Panc1 (cell line): ENCODE data around the gene FAM163A. TPM values are rescaled to one million over a fixed set of nuclear protein-coding genes. Genes with fewer than 3 reads are reported as not detected.

Source experiments
- ATAC-seq: fragments of 200-7000 bp; cut with Tn5 transposase; 2 replicates; pipeline ENCODE4 v1.9.1; 2020; ENCODE audit warnings: mild to moderate bottlenecking, moderate library complexity
- BruUV-seq: library from RNA; stranded (reverse); fragments of 400-500 nt; replicated peaks from 2 replicates; lab custom pipeline; 2021; lab: Mats Ljungman, UMichigan
- CTCF ChIA-PET: fragments of 300-600 bp; sonication (Branson Sonifier 250); formaldehyde crosslinking; loops from one replicate; lab custom pipeline; 2022; ENCODE audit warnings: antibody characterized with exemption; lab: Charles Lee
- POLR2A ChIA-PET: fragments of 300-600 bp; sonication (Branson Sonifier 250); formaldehyde crosslinking; loops from one replicate; lab custom pipeline; 2022; ENCODE audit warnings: antibody characterized with exemption; lab: Charles Lee
- DNase-seq: peaks from one replicate; pipeline ENCODE4 v3.0.0-alpha.2; 2010; ENCODE audit warnings: low read depth, low spot score
- H3K27ac ChIP-seq: 2 replicates; pipeline ENCODE4 v1.5.1; 2011; ENCODE audit warnings: mild to moderate bottlenecking, low read length, inconsistent platforms
- H3K27me3 ChIP-seq: fragments of 200-500 bp; sonication (Bioruptor generic); 2 replicates; pipeline ENCODE4 v1.6.0; 2014; ENCODE audit warnings: low read length, inconsistent platforms; ENCODE audit not compliant: control insufficient read depth, insufficient read depth
- H3K36me3 ChIP-seq: fragments of 200-500 bp; sonication (Bioruptor generic); 2 replicates; pipeline ENCODE4 v1.5.1; 2014; ENCODE audit warnings: inconsistent platforms, mild to moderate bottlenecking, low read length, moderate library complexity; ENCODE audit not compliant: control insufficient read depth, insufficient read depth
- H3K4me1 ChIP-seq: 2 replicates; pipeline ENCODE4 v1.5.1; 2011; ENCODE audit warnings: inconsistent platforms, mild to moderate bottlenecking, low read length, moderate library complexity; ENCODE audit not compliant: control insufficient read depth, insufficient read depth
- H3K4me3 ChIP-seq, 2 experiments: 2 replicates each; pipeline ENCODE4 v1.5.1; 2011 to 2012; ENCODE audit warnings: low read depth in 2 of 2, low read length in 2 of 2, mild to moderate bottlenecking in 2 of 2, inconsistent platforms in 1 of 2, moderate library complexity in 1 of 2
- H3K9me3 ChIP-seq: fragments of 200-500 bp; sonication (Bioruptor generic); 2 replicates; pipeline ENCODE4 v1.5.1; 2014; ENCODE audit warnings: low read depth, mild to moderate bottlenecking, inconsistent platforms, low read length, moderate library complexity; ENCODE audit not compliant: control insufficient read depth, insufficient read depth
- POLR2AphosphoS5 ChIP-seq: IDR thresholded peaks from 2 replicates; pipeline ENCODE4 v1.6.1; 2012; ENCODE audit warnings: mild to moderate bottlenecking, low read depth, low read length, moderate library complexity
- SIN3A ChIP-seq: IDR thresholded peaks from 2 replicates; pipeline ENCODE4 v1.6.1; 2012; ENCODE audit warnings: low read depth, mild to moderate bottlenecking, low read length, moderate library complexity, borderline replicate concordance; ENCODE audit not compliant: insufficient read depth
- TCF7L2 ChIP-seq: IDR thresholded peaks from 2 replicates; pipeline ENCODE4 v1.6.1; 2011; ENCODE audit warnings: mild to moderate bottlenecking, low read depth, low read length, inconsistent platforms
- in situ Hi-C: cut with HindIII; loops from 2 replicates; pipeline ENCODE4 v1.10.0; 2016; ENCODE audit warnings: low sequenced_read_pairs, low pct_unique_long_range_greater_than_20kb
- intact Hi-C: fragments of 100-400 bp; cut with micrococcal nuclease; formaldehyde crosslinking; loops from one replicate; pipeline ENCODE4 v1.10.0; 2022; ENCODE audit not compliant: unreplicated experiment
- total RNA-seq: library from RNA; stranded (reverse); gene quantifications from one replicate; pipeline ENCODE4 v1.2.1, GENCODE V29; 2021; ENCODE audit not compliant: unreplicated experiment
- TF ChIP-seq, protein P1 (sequence below): fragments of 450-650 bp; IDR thresholded peaks from 2 replicates; pipeline ENCODE4 v1.5.1; 2017; ENCODE audit warnings: mild to moderate bottlenecking
- TF ChIP-seq, protein P2 (sequence below), 2 experiments: IDR thresholded peaks; 2 replicates each; pipeline ENCODE4 v1.6.1; 2011 to 2012; ENCODE audit warnings: low read depth in 2 of 2, control low read depth in 1 of 2, low read length in 1 of 2, mild to moderate bottlenecking in 1 of 2, moderate library complexity in 1 of 2; ENCODE audit not compliant: insufficient read depth in 1 of 2

The FAM163A gene
- total RNA-seq, 1 experiment from 2014 or later = not detected

DNA sequence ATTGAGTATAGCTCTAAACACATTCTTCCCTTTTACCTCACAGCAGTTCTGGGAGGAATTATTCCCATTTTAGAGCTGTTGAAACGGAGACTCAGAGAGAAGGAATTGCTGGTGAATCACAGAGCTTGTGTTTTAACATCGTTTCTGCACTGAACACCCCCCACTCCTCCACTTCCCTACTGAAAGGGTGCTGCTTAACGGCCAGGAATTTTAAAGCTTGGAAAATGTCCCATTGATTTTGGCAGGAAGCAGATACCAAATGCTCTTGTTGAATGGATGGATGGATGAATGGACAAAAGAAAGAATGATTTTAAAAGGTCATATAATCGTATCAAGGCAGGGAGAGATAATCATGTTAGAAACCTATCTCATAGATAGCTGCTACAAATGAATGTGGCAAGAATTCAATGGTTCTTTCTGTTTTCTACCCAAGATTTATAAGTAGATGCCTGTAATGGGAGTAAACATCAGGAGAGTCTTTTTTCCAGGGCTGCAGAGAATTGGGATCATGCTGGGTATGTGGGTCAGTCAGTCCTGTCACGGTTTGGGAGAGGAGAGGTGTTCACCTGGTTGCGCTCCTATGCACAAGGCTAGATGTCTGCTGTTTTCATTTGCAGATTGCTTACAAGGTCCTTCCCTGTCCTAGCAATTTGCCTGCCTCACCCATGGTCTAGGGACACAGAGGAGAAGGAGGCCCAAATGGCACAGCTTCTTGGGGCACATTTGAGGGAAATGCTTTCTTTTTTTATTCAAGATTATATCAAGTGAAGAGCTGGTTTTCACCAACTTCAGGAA lies 19.0 kb downstream of the FAM163A start:
- Histone ChIP-seq H3K36me3 (no peaks in the 10 kb centered on the region), H3K4me3 (no peak overlapping the region), H3K27me3 (peaks cover 7% of the 10 kb centered on the region; the same call in 1 of the 2 replicates), H3K9me3 (no peaks in the 10 kb centered on the region), H3K27ac (no peak overlapping the region), H3K4me1 (no peaks in the 10 kb centered on the region)
- intact Hi-C loops = loop anchor here (5.0 kb wide), 1 partner anchor 45 kb away; no protein-coding TSS in a partner anchor
- DNase-seq (no peak), ATAC-seq (no peak)
- ChIA-PET CTCF (interaction anchor here (0.7 to 1.8 kb wide), 3 partner anchors 48 to 56 kb away, joined by 3 to 4 read pairs (median 4); no protein-coding TSS in a partner anchor), POLR2A (interaction anchor here (0.6 kb wide), 1 partner anchor 731 kb away, joined by 3 read pairs; no protein-coding TSS in a partner anchor)
- no peak for TF ChIP-seq POLR2AphosphoS5
- in situ Hi-C loops = no loop called here
- no TSS peak for BruUV-seq

DNA sequence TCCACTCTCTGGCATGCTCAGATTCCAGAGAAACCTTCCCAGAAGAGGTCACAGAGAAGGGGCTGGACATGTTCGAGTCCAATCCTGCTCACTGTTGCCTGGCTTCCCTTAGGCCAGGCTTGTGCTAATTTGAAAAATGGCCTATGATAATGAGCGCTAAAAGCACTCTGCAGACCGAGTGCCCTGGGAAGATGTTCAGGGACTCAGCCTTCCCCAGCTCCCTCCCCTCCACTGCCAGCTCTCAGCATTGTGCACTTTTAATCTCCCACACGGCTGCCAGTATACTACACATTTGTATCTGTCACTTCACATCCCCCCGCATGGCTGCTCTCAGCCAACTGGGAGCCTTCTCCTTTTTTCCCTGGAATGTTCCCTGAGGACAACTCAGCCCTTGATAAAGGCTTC lies 24.1 kb downstream of the FAM163A start:
- Histone ChIP-seq H3K36me3 (no peaks in the 10 kb centered on the region), H3K4me3 (no peak overlapping the region), H3K9me3 (no peaks in the 10 kb centered on the region), H3K4me1 (no peaks in the 10 kb centered on the region), H3K27ac (no peak overlapping the region), H3K27me3 (no peaks in the 10 kb centered on the region; the same call in 1 of the 2 replicates)
- ChIA-PET CTCF (no interaction called here), POLR2A (no interaction called here)
- no peak for TF ChIP-seq TCF7L2
- TF ChIP-seq, protein P1, sequence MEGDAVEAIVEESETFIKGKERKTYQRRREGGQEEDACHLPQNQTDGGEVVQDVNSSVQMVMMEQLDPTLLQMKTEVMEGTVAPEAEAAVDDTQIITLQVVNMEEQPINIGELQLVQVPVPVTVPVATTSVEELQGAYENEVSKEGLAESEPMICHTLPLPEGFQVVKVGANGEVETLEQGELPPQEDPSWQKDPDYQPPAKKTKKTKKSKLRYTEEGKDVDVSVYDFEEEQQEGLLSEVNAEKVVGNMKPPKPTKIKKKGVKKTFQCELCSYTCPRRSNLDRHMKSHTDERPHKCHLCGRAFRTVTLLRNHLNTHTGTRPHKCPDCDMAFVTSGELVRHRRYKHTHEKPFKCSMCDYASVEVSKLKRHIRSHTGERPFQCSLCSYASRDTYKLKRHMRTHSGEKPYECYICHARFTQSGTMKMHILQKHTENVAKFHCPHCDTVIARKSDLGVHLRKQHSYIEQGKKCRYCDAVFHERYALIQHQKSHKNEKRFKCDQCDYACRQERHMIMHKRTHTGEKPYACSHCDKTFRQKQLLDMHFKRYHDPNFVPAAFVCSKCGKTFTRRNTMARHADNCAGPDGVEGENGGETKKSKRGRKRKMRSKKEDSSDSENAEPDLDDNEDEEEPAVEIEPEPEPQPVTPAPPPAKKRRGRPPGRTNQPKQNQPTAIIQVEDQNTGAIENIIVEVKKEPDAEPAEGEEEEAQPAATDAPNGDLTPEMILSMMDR = no peak
- no peak for TF ChIP-seq SIN3A
- TF ChIP-seq, protein P2, sequence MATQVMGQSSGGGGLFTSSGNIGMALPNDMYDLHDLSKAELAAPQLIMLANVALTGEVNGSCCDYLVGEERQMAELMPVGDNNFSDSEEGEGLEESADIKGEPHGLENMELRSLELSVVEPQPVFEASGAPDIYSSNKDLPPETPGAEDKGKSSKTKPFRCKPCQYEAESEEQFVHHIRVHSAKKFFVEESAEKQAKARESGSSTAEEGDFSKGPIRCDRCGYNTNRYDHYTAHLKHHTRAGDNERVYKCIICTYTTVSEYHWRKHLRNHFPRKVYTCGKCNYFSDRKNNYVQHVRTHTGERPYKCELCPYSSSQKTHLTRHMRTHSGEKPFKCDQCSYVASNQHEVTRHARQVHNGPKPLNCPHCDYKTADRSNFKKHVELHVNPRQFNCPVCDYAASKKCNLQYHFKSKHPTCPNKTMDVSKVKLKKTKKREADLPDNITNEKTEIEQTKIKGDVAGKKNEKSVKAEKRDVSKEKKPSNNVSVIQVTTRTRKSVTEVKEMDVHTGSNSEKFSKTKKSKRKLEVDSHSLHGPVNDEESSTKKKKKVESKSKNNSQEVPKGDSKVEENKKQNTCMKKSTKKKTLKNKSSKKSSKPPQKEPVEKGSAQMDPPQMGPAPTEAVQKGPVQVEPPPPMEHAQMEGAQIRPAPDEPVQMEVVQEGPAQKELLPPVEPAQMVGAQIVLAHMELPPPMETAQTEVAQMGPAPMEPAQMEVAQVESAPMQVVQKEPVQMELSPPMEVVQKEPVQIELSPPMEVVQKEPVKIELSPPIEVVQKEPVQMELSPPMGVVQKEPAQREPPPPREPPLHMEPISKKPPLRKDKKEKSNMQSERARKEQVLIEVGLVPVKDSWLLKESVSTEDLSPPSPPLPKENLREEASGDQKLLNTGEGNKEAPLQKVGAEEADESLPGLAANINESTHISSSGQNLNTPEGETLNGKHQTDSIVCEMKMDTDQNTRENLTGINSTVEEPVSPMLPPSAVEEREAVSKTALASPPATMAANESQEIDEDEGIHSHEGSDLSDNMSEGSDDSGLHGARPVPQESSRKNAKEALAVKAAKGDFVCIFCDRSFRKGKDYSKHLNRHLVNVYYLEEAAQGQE (IDR thresholded peaks at IDR 0.05; ENCODE audit: insufficient read depth in 1 of 2, low read depth in 2 of 2, low read length in 1 of 2) = no peak
- no peak for TF ChIP-seq POLR2AphosphoS5
- in situ Hi-C loops = no loop called here
- DNase-seq (no peak), ATAC-seq (no peak)
- BruUV-seq = no TSS peak
- intact Hi-C loops = no loop called here

DNA sequence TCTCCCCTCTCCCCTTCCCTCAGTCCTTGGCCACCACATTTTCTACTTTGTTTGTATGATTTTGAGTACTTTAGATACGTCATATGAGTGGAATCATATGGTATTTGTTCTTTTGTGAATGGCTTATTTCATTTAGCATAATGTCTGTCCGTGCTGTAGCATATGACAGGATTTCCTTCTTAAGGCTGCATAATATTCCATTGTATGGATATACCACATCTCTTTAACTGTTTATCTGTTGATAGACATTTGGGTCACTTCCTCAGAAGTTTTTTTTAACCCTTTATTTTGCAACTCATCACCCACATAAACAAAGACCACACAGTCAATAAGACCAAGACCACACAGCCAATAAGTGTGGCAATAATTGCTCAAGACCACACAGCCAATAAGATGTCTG lies 24.9 kb downstream of the FAM163A start:
- H3K27ac ChIP-seq = no peak overlapping the region

More for the DNA sequence above, 24.9 kb downstream of the FAM163A start:
- Histone ChIP-seq H3K27me3 (no peaks in the 10 kb centered on the region; the same call in 1 of the 2 replicates), H3K9me3 (no peaks in the 10 kb centered on the region), H3K4me1 (no peaks in the 10 kb centered on the region), H3K4me3 (no peak overlapping the region), H3K36me3 (no peaks in the 10 kb centered on the region)
- DNase-seq (no peak), ATAC-seq (no peak)
- no peak for TF ChIP-seq POLR2AphosphoS5
- TF ChIP-seq, protein P2 (IDR thresholded peaks at IDR 0.05; ENCODE audit: insufficient read depth in 1 of 2, low read depth in 2 of 2, low read length in 1 of 2) = no peak
- TF ChIP-seq SIN3A = no peak
- TF ChIP-seq TCF7L2 = no peak
- TF ChIP-seq, protein P1 = no peak
- POLR2A ChIA-PET = no interaction called here
- intact Hi-C loops (no loop called here), in situ Hi-C loops (no loop called here)
- CTCF ChIA-PET = no interaction called here
- BruUV-seq = no TSS peak
